DMS79 (cell line): ENCODE measurements around the gene ACER1.

Experiments
- DNase-seq: peaks from one replicate; lab custom pipeline; 2025; lab: John Stamatoyannopoulos, UW

Gene ACER1

GRCh38 chr19:6267552-6268381 is 65.6 kb downstream of the ACER1 start:
- DNase-seq = no peak

GRCh38 chr19:6264803-6265202 is 68.6 kb downstream of the ACER1 start:
- DNase-seq = no peak

- no peak for DNase-seq
Measured at GRCh38 chr19:6263735-6264444, 69.5 kb downstream of the ACER1 start.

DNA sequence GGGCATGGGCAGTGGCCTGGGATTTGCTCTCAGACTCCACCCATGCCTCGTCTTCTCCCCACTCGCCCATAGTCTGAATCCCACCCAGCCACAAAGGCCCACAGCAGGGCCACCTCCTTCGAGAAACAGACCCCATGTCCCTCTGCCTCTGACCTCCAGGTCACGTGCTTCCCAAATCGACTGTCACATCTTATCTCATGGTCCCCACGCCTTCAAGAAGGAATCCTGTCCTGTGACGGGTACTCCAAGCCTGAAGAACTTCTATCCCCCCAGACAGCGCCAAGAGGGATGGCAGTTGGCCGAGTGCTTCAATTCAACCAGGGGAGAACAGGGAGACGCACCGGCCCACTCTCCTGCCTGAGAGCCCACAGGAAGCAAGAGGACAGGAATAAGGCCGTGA is 70.1 kb downstream of the ACER1 start:
- no peak for DNase-seq

- no peak for DNase-seq
Measured at GRCh38 chr19:6262519-6262918, 70.9 kb downstream of the ACER1 start.

- no peak for DNase-seq
Measured at GRCh38 chr19:6261883-6262282, 71.5 kb downstream of the ACER1 start.

- no peak for DNase-seq
Measured at GRCh38 chr19:6260912-6261650, 72.3 kb downstream of the ACER1 start.

- DNase-seq = no peak
Measured at GRCh38 chr19:6260376-6260775, 73.0 kb downstream of the ACER1 start.

DNA sequence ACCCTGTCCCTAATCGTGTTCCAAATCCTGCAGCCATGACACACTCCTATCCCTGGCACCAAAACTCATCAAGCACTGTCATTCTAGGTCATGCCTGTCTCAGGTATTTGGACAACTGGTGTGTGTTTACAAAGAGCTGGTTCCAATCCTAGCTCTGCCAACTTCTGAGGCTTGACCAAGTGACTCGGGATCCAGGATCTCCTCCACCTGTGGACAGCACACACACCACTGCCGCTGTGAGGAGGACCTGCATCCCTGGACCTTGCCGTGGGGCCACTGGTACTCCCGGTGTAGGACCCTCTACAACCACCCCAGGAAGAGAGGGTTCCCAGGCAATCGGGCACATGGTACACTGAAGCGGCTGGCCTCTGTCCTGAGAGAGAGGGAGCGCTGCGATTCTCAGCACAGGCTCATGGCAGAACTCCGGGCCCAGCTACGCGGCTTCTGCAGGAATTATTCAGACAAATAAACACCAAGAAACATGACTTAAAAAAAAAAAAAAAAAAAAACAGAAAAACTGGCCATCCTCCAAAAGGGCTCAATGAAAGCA is 74.0 kb downstream of the ACER1 start:
- no peak for DNase-seq

- no peak for DNase-seq
Measured at GRCh38 chr19:6258812-6259311, 74.5 kb downstream of the ACER1 start.
